ENCODE measurements around the gene AQP2. TPM values are rescaled to one million over a fixed set of nuclear protein-coding genes. Genes with fewer than 3 reads are reported as not detected.

The AQP2 gene
- total RNA-seq, 1 experiment from 2014 or later: not detected

DNA sequence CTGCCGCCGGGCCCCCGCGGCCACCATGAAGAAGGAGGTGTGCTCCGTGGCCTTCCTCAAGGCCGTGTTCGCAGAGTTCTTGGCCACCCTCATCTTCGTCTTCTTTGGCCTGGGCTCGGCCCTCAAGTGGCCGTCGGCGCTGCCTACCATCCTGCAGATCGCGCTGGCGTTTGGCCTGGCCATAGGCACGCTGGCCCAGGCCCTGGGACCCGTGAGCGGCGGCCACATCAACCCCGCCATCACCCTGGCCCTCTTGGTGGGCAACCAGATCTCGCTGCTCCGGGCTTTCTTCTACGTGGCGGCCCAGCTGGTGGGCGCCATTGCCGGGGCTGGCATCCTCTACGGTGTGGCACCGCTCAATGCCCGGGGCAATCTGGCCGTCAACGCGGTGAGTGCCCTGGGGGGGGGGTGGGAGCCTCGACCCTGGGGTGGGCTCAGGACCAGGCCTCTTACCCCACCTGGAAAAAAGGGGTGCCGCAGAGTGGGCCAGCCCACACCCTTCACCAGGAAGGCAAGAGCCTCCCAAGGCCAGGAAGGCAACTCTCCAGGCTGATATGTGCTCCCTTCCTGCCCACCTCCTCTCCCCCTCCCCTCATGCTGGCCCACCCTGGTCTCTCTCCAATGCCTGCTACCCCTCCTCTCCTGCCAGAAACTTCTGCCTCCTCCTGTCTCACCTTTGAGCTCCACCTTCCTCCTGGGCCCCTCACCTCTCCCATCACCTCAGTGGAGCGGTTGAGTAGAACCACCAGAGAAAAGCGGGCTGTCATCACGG lies 11.6 kb downstream of the AQP2 start:
- H3K9me3 ChIP-seq: no peaks in the 10 kb centered on the region
- no TSS peak for BruUV-seq (replicated peaks)
- H3K27me3 ChIP-seq (replicated peaks; ENCODE audit: control insufficient read depth, insufficient read depth, low read length): no peaks in the 10 kb centered on the region
- Mint-ChIP-seq H3K27me3 (ENCODE audit: insufficient read depth, unreplicated experiment) (no peaks in the 10 kb centered on the region), H3K9me3 (ENCODE audit: unreplicated experiment) (no peaks in the 10 kb centered on the region), H3K4me1 (ENCODE audit: low read depth, unreplicated experiment) (peaks cover 7% of the 10 kb centered on the region), H3K27ac (ENCODE audit: unreplicated experiment) (no peak overlapping the region), H3K4me3 (ENCODE audit: unreplicated experiment) (no peak overlapping the region), H3K36me3 (ENCODE audit: insufficient read depth, unreplicated experiment) (no peaks in the 10 kb centered on the region)
- ChIA-PET POLR2A (no interaction called here), CTCF (interaction anchor here (0.7 kb wide), 1 partner anchor 112 kb away, joined by 6 read pairs; no protein-coding TSS in a partner anchor)
- no peak overlapping the region for H3K4me3 ChIP-seq (ENCODE audit: low read depth, low read length)
- intact Hi-C loops (cut with micrococcal nuclease; ENCODE audit: unreplicated experiment): no loop called here
- TF ChIP-seq, protein P1, sequence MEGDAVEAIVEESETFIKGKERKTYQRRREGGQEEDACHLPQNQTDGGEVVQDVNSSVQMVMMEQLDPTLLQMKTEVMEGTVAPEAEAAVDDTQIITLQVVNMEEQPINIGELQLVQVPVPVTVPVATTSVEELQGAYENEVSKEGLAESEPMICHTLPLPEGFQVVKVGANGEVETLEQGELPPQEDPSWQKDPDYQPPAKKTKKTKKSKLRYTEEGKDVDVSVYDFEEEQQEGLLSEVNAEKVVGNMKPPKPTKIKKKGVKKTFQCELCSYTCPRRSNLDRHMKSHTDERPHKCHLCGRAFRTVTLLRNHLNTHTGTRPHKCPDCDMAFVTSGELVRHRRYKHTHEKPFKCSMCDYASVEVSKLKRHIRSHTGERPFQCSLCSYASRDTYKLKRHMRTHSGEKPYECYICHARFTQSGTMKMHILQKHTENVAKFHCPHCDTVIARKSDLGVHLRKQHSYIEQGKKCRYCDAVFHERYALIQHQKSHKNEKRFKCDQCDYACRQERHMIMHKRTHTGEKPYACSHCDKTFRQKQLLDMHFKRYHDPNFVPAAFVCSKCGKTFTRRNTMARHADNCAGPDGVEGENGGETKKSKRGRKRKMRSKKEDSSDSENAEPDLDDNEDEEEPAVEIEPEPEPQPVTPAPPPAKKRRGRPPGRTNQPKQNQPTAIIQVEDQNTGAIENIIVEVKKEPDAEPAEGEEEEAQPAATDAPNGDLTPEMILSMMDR (IDR thresholded peaks at IDR 0.05; ENCODE audit: insufficient read depth in 1 of 2, low read depth in 1 of 2, low read length in 1 of 2, severe bottlenecking in 1 of 2, unreplicated experiment in 1 of 2): no peak
- no peak for DNase-seq
- peaks cover 27% of the 10 kb centered on the region for H3K4me1 ChIP-seq
- H3K36me3 ChIP-seq (ENCODE audit: control insufficient read depth, insufficient read depth, low read length): no peaks in the 10 kb centered on the region

DNA sequence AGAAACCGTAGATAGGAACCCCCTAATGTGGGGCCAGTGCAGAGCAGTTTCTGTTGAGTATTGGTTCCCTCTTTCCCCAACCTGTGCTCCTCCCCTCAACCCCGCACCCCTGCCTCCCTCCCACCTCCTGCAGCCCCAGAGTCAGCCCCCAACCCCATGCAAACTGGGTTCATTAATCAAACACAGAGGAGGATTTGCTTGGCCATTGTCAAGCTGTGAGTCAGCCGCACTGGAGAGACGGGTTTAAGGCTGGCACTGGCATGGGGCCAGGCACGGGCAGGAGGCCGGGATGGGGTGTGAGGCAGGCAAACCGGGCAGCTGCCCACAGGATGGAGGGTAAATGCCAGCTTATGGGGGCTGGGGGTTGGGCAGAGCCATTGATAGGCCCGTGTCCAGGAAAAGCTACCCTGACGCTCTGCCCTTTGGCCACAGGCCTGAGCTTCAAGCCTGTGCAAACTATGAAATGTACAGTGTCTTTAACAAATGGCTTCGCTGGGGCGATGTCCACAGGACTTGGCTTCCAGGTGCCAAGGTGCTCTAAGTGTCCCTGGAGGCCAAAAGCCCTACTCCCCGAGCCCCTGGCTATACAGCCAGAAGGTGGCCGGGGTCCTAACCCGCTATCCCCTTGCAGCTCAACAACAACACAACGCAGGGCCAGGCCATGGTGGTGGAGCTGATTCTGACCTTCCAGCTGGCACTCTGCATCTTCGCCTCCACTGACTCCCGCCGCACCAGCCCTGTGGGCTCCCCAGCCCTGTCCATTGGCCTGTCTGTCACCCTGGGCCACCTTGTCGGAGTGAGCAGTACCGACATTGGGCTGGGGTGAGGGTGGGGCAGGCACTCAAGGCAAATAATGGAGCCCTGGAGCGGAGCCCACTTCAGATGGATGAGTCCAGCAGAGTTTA lies 12.6 kb downstream of the AQP2 start:
- no peaks in the 10 kb centered on the region for H3K36me3 Mint-ChIP-seq (ENCODE audit: insufficient read depth, unreplicated experiment)
- H3K4me1 Mint-ChIP-seq (ENCODE audit: low read depth, unreplicated experiment): peaks cover 7% of the 10 kb centered on the region
- Histone ChIP-seq H3K9me3 (no peaks in the 10 kb centered on the region), H3K4me3 (ENCODE audit: low read depth, low read length) (no peak overlapping the region), H3K36me3 (ENCODE audit: control insufficient read depth, insufficient read depth, low read length) (no peaks in the 10 kb centered on the region), H3K27me3 (replicated peaks; ENCODE audit: control insufficient read depth, insufficient read depth, low read length) (no peaks in the 10 kb centered on the region), H3K4me1 (peaks cover 29% of the 10 kb centered on the region)
- ChIA-PET POLR2A (interaction anchor here (0.5 kb wide), 1 partner anchor 122 kb away, joined by 3 read pairs; no protein-coding TSS in a partner anchor), CTCF (interaction anchor here (0.7 to 7.9 kb wide), 4 partner anchors 18 to 111 kb away, joined by 3 to 78 read pairs (median 6); no protein-coding TSS in a partner anchor)
- TF ChIP-seq, protein P1 (IDR thresholded peaks at IDR 0.05; ENCODE audit: insufficient read depth in 1 of 2, low read depth in 1 of 2, low read length in 1 of 2, severe bottlenecking in 1 of 2, unreplicated experiment in 1 of 2): no peak
- intact Hi-C loops (cut with micrococcal nuclease; ENCODE audit: unreplicated experiment): no loop called here
- no TSS peak for BruUV-seq (replicated peaks)
- H3K4me3 Mint-ChIP-seq (ENCODE audit: unreplicated experiment): no peak overlapping the region
- DNase-seq: no peak
- H3K9me3 Mint-ChIP-seq (ENCODE audit: unreplicated experiment): no peaks in the 10 kb centered on the region
- no peak overlapping the region for H3K27ac Mint-ChIP-seq (ENCODE audit: unreplicated experiment)
- no peaks in the 10 kb centered on the region for H3K27me3 Mint-ChIP-seq (ENCODE audit: insufficient read depth, unreplicated experiment)
